GM21737 (cell line): ENCODE measurements around the gene KIAA1958.

Experiments used
- ATAC-seq: cut with Tn5 transposase; IDR thresholded peaks from one replicate; pipeline ENCODE4 v1.9.1; 2021; ENCODE audit warnings: mild to moderate bottlenecking, moderate library complexity; ENCODE audit not compliant: unreplicated experiment

Gene KIAA1958, protein sequence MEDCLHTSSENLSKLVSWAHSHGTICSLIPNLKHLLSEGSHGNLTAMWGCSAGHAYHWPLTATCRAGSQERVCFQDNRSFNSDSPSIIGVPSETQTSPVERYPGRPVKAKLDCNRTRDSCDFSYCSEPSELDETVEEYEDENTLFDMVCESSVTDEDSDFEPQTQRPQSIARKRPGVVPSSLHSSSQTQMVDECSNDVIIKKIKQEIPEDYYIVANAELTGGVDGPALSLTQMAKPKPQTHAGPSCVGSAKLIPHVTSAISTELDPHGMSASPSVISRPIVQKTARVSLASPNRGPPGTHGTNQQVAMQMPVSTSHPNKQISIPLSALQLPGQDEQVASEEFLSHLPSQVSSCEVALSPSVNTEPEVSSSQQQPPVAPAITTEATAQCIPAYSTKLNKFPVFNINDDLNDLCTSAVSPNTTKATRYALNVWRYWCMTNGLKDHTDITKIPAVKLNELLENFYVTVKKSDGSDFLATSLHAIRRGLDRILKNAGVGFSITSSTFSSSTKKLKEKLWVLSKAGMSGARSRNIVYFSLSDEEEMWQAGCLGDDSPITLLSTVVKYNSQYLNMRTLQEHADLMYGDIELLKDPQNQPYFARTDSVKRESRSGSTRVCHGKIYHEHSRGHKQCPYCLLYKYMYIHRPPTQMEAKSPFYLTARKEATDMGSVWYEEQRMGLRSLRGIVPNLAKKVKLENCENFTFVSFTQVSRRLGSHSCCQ

DNA sequence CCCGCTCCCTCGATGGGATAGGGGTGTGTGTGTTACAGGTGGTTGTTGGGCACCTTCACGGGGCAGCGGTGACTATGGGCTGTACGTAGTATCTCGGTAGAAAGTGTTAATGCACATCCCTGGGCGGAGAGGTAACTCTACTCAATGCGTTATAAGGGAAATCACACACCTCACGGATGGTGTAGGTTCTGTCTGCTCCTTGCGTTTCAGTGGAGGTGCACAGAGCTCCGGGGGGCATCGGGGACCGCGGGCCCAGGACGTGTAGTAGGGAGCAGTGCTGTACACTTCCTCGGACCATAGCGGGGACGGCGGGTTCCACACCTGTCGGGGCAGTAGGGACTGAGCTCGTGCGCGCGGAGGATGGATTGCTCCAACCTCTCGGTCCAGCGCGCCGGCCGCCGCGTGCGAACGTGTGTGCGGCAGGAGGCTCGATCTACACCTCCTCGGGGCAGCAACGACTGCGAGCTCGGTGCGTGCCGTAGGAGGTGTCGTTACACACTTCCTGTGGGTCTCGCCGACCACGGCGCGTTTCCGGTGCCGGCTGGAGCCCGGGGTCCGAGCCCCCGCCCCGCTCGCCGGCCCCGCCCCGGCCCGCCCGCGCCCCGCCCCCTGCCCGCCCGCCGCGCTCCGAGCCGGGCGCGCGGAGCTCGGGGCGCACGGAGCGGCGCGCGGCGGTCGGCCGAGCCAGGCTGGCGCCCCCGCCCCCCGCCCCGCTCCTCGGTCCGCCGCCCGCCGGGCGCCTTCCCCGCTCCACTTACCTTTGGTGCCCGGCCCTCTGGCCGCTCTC lies at the start of gene KIAA1958:
TSS of gene KIAA1958 (plus strand) at position 607 of the 787 bp plus-strand sequence. CDS start 87,254 bp downstream, outside the sequence.
- ATAC-seq = peak; percentile 93

DNA sequence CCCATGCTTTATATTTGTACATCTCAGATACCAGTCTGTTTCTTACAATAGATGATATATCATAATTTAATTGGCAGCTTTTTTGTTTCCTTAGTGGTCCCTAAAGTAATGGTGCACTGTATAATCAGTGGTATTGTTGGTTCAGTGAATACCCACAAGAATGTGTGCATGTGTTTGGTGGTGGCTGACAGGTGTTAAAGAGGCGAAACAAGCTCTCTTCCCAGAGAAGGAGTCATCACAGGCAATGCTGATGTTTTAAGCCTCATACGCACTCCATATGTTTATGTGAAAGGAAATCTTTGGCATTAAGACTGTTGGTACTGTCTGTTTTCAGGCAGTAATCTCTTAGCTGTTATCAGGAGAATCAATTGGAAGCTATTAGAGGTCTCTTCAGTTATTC lies 49.2 kb upstream of the KIAA1958 start:
- no peak for ATAC-seq

DNA sequence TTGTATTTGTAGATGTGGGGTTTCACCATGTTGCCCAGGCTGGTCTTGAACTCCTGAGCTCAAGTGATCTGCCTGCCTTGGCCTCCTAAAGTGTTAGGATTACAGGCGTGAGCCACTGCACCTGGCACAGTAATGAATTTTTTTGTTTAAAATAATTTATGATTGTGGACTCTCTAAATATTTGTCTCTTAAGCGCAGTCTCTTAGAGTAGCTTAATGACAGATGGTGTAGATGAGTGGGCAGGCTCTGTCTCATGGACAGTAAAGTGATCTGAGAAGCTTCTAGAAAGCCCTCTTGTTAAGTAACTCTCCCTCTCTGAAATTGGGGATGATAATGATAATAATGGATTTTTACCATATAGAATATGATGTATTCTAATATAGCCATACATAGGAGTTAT lies 47.5 kb upstream of the KIAA1958 start:
- no peak for ATAC-seq

DNA sequence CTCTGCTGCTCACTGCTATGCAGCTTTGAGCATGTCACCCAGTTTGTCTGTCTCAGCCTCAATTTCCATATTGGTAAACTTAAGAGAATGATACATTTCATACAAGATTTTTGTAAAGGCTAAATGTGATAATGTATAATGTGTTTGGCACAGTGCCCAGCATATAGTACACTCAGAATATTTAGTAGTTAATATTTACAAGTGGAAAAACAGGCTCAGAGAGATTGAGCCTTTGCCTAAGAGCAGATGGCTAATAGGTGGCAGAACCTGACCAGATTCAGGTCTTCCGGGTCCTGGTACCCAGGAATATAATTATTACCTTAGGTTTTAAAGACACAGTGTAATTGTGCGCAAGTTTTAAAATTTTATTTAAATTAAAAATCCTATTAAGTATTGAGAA lies 46.8 kb upstream of the KIAA1958 start:
- no peak for ATAC-seq

DNA sequence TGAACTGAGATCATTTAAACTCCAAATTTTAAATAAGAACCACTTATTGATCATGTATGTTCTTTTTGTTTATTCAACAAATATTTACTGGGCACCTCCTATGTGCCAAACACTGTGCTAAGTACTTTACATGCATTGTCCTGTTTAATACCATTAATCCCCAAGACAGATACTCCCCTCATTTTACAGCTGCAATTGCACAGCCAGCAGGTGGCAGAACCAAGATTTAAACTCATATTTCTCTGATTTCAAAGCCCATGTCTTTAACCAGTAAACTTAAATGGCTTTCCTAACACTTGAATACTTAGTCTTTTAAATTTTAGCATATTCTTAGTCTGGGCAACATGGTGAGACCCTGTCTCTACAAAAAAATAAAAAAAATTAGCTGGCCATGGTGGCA lies 43.4 kb upstream of the KIAA1958 start:
- ATAC-seq = no peak

DNA sequence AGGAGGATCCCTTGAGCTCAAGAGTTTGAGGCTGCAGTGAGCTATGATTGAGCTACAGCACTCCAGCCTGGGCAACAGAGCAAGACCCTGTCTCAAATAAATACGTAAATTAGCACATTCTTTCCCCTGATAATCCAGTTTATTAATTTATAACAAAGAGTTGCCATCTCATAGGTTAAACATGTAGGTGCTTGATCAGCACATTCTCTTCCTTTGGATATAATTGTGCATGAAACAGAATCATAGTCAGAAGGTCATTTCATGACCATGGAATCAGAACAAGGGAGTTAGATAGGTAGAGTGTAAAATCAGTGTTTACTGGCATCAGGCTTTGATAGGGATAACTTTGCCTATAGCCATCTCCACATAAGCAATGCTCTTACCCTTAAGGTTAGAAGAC lies 43.0 kb upstream of the KIAA1958 start:
- ATAC-seq = no peak

DNA sequence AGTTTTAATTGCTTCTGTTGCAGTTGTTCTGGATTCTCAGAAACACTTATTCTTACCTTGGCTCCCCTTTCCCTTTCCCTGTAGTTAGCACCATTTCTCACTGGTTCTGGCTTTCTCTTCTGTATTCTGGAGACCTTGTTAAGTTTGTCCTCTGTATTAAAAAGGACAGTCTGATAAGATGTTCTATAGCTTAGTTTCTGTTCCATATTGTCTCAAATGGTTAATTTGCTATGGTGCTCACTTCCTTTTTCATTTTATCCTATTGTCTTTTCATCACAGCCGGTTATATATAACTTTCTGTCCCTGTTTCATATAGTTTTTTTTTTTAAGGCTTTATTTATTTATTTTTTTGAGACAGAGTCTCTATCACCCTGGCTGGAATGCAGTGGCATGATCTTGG lies 41.4 kb upstream of the KIAA1958 start:
- no peak for ATAC-seq

DNA sequence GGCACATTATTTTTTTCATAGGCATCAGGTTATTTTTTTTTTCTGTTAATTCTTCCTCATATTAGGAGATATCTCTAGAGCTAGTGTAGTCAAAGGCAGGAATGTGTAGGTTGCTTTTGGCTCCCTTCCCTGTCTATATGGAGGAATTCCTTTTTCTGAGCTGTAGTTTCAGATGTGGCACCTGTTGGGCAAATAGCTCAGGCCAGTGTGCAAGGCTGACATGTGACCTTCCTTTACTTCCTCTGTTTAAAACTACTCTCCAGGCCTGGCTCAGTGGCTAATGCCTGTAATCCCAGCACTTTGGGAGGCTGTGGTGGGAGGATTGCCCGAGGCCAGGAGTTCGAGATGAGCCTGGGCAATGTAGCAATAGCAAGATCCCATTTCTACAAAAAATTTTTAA lies 40.5 kb upstream of the KIAA1958 start:
- ATAC-seq = no peak

DNA sequence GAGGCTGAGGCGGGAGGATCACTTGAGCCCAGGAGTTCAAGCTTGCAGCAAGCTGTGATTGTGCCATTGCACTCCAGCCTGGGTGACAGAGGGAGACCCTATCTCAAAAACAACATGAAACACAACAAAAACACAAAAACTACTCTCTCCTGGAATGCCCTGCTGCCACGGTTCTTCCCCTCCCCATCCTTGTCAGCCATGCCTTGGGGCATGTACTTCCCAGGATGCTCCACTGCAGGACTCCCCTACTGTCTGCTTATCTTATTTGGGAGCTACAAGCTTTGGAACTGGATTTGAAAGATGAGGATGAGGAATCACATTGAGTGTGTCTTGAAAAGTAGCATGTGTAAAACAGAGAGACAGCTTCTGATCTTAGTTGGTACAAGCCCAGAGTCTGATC lies 40.1 kb upstream of the KIAA1958 start:
- ATAC-seq = no peak

DNA sequence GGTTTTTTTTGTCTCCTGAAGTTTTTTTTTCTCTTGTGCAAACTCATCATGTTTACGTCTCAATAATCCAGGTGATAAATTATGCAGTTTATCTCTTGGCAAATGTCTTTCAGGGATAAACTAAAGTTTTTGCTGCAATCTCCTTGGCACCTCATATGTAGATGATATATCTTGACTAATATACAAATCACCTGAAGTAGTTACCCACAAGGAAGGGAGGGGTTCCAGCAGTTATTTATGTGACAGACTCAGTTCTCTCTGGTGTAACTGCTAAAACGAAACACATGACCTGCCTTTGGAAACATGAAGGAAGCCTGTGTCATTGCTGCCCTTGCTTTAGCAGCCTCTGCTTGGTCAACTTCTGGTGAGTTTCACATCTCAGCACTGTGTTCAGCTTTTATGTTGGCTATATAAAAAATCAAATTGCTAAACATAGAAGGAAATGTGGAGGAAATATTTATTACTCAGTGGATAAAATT lies 39.3 kb upstream of the KIAA1958 start:
- ATAC-seq = no peak

DNA sequence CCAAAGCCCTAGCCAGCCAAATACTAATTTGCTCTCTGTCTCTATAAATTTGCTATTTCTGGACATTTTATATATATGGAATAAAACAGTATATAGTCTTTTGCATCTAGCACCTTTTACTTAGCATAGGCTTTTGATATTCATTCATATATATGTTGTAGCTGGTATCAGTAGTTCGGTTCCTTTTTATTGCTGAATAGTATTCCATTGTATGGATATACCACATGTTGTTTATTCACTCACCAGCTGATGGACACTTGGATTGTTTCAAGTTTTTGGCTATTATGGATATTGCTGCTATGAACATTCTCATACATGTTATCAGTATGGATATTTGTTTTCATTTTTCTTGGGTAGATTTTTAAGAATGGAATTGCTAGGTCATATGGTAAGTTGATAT lies 23.8 kb upstream of the KIAA1958 start:
- ATAC-seq = no peak

DNA sequence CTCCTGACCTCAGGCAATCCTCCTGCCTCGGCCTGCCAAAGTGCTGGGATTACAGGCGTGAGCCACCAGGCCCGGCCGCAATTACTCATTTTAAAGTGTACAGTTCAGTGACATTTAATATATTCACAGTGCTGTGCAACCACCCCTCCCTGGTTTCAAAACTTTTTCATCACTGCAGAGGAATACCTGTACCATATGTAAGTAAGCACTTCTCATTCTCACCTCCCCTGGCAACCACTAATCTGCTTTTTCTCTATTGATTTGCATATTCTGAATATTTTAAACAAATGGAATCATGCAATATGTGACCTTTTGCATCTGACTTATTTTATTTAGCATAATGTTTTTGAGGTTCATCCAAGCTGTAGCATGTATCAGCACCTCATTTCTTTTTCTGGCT lies 21.3 kb upstream of the KIAA1958 start:
- ATAC-seq = no peak

DNA sequence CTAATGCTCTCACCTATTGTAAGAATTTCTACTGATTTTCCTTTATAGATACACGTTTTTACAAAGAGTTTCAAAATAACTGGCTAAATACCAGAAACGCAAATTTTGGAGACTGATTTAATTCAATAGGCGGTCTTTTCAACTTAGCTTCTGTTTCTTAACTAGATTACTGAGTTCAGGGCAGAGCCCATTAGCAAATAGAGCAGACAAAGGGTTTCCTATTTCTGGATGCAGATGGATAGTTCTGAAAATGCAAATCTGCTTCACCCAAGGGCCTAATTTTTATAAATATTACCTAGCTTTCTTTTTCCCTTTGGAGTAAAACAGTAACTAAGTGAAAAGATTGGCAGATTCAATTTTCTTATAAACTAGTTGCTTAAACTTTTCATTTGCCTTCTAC lies 13.6 kb upstream of the KIAA1958 start:
- ATAC-seq = no peak

DNA sequence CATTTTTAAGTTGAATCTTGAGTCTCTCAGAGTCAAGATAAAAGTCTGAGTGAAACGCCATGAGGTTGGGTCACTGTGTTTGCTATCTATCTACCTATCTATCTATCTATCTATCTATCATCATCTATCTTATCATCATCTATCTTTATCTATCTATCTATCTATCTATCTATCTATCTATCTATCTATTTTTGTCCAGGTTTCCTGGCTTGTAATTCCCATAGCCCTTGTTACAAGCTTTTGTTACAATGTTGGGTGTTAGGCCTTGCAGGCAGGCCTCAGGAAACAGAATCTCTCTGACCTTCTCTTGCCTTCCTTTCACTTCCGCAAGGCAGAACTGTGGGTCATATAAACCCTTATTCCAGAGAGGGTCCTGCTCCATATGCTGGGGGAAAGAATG lies 12.6 kb upstream of the KIAA1958 start:
- ATAC-seq = no peak

DNA sequence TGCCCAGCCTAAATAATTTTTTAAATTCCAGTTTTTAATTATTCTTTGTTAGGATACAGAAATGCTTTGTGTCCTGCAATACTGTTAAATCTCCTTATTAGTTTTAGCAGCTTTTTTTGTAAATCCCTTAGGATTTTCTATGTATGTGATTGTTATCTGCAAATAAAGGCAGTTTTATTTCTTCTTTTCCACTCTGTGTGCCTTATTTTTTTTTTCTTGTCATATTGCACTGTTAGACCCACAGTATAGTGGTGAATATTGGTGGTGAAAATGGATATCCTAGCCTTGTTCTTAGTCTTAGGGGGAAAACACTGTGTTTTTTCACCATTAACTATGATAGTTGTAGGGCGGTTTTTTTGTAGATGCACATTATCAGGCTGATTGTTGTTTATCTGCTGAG lies 11.3 kb upstream of the KIAA1958 start:
- no peak for ATAC-seq

DNA sequence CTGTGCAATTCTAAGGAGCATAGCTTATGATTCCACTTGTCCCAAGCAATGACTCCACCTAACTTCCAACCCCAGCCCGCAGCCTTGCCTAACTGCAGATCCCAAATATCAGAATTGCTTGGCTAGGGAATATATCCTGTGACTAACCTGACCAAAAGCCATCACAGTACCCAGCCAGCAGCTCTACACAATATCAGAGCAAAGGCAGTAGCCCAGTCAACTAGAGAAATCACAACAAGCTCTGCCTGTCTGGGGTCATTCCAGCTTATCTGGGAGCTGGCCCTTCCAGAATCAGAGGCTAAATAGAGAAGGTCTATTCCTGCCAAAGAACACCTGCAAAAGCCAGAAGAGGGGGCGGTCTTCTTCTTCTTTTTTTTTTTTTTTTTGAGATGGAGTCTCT lies 9.3 kb upstream of the KIAA1958 start:
- no peak for ATAC-seq

DNA sequence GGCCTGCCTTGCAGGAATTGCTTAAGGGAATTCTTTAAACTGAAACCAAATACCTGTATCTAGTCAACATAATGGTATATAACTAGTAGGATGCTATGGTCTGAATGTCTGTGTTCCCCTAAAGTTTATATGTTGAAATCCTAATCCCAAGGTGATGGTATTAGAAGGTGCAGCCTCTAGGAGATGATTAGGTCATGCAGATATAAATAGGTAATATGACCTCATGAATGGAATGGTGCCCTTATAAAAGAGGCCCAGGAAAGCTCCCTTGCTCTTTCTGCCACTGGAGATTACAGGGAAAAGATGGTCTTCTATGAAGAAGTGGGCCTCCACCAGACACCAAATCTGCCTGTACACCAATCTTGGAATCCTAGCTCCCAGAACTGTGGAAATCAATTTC lies 7.4 kb upstream of the KIAA1958 start:
- no peak for ATAC-seq

DNA sequence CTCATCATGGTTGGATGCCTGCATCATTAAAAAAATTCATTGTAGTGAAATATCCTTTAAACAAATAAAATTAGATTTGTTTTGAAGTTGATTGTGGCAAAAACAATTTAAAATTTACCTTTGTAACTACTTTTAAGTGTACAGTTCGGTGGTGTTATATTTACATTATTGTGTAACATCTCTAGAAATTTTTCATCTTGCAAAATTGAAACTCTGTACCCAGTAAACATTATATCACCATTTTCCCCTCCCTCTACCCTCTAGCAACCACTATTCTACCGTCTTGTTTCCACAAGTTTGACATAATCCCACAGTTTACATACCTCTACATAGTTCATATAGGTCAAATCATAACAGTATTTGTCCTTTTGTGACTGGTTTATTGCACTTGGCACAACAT lies 2.0 kb upstream of the KIAA1958 start:
- ATAC-seq = no peak

DNA sequence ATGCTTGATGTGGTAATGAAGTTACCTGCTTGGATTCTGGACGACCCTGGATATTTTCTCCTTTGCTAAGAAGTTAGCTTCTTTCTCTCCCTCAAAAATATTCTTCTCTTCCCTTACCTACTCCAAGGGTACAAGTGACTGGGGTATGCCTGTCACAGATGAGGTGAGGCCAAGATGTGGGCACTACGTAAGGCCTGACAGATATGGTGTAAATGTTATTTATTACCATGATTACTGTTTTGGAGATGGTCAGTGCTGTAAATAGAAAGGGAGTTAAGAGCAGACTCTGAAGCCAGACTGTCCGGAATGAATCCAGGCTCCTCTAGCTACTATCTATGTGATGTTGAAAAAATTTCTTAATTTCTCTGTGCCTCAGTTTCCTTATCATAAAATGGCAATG lies 1.1 kb upstream of the KIAA1958 start:
- no peak for ATAC-seq

DNA sequence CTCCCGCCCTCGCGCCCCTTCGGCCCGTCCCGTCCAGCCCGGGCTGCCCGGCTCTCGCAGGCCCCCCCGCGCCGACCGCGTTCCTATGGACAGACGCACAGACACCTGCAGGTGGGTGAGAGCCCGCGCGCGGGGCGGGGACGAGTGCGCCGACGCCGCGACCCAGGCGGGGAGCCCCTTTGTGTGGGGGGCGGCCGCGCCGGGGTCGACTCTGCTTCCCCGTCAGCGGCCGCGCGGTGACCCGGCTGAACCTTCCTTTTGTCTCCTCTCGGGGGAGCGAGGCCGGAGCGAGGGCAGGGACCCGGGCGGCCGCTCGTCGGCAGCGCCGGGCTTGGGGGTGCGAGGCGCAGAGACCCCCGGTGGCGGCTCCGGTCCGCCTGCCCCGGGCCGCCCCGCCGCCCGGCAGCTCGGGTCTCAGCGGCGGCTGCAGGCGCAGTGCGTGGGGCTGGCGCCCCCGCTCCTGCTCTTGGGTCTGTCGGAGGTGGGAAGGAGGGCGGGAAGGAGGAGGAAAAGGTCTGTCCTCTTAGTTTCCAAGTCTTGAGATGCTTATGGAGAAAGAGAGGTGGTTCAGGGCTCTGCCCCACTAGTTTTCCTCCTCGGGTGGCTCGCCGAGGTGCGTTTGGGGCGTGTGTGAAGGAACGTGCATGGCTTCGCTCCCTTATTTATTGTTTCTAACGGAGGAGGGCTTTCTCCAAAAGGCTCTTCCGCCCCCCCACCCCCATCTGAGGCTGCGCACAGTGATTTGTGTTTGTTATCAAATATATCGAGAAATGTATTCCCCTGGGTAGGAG lies 576 bp downstream of the KIAA1958 start:
- ATAC-seq = peak; percentile 41
